GM18507 (cell line): ENCODE data around the gene BBOX1.

Source experiments
- DNase-seq: peaks from one replicate; pipeline ENCODE4 v3.0.0; 2011; ENCODE audit warnings: low read depth; ENCODE audit not compliant: insufficient read length; ENCODE audit errors: extremely low spot score
- FAIRE-seq: peaks from 2 replicates; lab custom pipeline; 2011; peaks lifted over from hg19 to GRCh38; lab: Jason Lieb, UNC

BBOX1 gene

DNA sequence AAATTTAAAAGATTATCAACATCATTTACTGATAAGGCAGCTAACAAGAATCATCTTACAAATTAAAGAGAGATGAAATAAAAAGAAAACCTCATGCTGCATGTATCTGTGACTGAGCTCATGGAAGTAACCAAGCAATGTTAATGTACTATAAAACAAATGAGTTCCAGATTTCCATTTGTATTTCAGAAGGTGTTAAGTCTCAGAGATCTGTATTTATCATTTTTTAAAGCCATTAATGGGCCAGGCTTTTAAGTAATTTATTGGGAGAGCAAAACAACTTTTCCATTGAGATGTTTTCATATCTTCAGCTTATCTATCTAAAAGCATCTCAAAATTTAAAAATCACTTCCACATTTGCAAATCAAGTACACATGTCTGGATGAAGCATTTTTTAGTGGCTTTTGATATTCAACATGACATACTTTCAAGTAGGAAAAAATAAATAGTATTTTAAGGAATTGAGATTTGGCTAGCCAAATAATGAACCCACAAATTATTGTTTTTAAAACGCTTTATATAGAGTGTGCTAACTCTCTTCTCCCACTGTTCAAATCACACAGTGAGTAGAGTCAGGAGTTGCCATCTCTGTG lies 17.9 kb upstream of the BBOX1 start:
- FAIRE-seq (no peak), DNase-seq (no peak)

DNA sequence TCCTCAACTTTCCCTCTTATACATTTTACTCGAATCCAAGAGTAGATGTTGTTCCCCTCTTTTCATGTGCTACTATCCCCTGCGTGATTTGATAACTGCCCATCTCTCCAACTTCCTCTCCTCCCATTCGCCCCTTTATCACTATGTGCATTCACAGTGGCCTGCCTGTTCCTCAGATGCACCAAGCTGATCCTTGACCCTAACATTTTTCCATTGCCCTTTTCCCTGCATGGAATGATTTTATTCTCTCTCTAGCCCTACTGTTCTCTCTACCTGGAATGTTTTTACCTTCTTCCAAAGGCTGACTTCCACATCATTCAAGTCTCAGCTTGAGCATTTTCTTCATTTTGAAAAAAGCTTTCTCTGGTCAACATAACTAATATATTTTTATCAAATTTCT lies 15.8 kb upstream of the BBOX1 start:
- DNase-seq = no peak
- FAIRE-seq = no peak

DNA sequence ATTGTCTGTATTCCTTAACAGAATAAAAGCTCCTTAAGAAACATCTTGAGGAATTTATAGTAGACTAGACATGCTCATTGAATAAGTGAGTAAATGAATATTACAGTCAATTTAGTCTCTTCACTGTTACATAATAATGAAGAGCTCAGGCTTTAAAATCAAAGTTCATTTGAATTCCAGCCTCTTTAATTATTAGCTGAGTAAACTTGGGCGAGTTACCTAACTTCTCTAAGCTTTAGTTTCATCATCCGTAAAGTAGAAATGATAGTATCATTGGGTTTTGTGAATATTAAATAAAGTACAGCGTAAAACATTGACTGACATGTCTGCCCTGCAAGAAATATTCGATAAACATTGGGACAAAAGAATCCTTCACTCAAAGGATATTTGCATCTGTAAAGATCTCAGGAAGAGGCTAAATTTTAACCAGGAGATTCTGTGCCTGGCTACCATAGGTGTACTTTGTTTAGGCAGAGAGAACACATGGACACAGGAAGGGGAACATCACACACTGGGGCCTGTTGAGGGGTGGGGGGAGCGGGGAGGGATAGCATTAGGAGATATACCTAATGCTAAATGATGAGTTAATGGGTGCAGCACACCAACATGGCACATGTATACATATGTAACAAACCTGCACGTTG lies 15.2 kb upstream of the BBOX1 start:
- FAIRE-seq = no peak
- no peak for DNase-seq

DNA sequence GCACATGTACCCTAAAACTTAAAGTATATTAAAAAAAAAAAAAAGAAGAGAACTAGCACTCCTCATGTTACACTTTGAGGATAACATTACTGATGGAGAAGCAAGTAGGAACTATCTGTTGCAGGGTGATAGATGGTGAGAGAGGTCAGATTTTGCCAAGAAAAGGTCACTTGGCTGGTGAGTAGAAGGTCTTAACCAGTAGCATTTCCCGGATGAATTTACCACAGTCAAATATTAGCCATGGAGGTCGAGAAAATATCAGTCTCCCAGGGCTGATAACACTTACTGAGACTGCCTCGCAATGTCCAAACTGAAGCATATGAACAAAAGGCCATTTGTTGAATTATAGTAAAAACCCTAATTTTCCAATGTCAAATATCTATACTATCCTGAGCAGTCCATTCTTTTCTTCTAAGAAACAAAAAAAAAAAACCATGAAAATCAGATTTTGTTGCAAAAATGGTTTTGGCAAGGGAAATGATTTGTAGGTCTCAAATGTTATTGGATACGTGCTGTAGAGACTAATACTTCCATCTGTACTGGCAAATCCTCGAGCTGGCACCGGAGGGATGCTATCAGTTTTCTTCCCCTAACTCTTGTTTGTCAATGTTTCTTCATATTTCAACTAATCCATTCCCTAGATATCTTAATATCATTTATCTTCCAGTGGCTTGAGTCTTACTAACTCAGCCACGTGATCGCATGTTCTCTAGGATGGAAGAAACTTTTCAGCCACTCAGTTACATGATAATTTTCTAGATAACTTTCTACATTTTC lies 14.5 kb upstream of the BBOX1 start:
- FAIRE-seq = no peak
- no peak for DNase-seq

DNA sequence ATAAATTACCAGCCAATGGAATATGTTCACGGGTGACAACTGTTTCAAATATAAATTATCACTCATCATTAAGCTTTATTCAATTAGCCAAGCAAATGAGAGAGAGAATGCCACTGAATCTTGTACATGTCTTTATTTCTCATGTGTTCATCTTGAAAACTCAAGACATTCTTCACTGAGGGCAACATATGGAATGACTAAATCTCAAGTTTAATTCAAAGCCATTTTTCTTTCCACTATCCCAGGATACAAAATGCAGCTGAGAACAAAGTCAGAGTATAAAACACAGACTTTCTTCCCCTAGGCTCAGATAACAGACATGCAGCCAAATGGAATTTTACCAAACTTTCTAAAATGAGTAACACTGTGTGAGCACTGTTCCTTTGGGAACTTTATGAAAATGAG lies 12.1 kb upstream of the BBOX1 start:
- DNase-seq (no peak), FAIRE-seq (no peak)

DNA sequence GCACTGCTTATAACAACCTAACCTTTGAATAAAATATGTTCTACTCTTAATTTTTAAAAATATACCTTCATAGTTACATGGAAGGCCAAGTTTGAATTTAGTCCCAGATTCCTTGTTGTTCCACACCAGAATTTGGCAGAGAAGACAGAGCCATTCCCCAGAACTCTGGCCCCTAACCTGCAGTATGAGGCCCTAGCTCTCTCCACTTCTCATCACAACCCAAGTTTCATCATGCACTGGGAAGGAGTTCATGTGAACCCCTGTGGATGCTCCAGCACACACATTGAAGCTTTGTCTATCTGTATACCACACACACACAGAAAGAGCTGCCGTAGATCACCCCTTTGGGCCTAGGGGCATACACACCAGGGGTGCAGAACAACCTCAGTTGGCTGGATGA lies 10.6 kb upstream of the BBOX1 start:
- FAIRE-seq (no peak), DNase-seq (no peak)

DNA sequence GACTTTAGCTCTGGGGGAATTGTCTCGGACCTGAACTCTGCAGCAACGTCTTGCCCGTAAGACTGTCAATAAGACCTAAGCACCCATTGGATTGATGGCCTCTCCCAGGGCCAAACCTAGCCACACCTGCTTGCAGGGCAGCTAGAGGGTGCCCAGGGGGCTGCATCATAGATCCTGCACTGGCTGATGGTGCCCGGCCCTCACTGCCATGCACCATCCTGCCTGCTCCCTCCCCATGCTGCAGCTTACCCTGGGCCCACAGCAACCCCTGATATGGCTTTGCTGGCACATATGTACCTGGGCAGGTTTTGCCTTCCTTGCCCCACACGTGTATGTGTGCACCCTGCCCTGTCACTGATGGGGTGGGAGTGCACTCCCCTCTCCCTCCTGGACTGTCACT lies 8.9 kb upstream of the BBOX1 start:
- DNase-seq (no peak), FAIRE-seq (no peak)

DNA sequence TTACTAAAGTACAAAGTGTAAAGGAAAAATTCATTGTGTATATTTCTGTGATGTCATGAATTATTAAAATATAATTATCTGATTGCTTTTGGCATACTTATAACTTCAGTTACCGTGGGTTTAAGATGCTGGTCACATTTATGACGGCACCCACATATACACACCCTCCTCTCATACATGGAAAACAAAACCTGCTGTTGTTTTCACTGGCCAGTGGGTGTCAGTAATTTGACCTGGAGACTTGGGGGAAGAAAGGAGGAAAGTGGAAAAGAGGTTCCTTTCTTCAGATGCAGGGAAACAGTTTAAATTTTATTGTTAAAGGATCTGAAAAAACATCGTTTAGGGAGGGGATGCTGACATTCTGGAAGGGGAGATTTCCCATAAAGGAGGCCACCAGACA lies 742 bp upstream of the BBOX1 start:
- DNase-seq = no peak
- no peak for FAIRE-seq

DNA sequence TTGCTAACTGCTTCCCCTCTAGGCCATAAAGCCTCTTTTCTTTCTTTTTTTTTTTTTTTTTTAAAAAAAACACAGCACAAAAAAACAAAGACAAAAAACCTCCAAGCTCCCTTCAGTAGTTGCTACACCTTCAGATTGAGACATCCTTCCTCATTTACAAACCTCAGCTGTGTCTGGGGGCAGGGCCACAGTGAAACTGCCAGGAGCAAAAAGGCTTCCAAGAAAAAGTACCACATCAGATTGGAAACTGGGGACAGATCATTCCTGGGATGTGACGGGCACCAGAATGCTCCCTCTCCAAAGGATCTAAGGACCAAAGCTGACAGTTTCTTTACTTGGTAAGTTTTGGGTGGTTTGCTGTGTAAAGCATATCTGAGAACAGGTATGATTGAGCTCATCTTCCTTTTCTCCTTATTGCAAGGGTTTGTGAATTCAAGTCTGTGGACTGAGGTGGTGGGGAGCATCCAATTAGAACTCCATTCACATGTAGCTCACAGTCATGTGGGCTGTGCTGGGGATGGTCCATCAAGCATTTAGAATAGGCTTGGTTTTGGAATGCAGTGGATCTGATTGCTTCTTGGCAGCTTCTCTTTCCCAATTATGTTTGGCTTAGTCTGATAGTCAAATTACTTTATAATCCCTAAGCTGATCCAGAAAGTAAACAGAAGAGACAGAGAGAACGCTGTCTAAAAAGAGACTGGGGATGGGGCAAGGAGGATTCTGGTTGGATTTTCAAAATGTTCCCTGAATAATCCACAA lies 705 bp downstream of the BBOX1 start:
- FAIRE-seq (no peak), DNase-seq (no peak)

DNA sequence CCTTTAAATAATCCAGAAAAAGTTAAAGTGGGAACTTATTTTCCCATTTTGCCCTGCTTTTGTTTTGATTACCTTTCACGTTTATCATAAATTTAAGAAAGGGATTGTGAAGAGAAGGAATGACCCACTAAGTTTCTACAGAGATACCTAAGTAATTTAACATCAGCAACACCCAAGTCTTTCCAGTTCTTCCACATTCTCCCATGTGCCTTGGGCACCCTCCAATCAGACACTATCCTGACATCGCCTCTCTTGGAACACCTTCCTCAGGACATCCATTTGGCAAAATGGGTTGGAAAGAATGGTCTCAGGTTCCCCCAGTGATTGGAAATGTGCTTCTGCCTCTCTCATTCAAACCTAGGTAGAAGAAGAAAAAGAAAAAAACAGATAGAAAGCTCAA lies 6.3 kb downstream of the BBOX1 start:
- DNase-seq (no peak), FAIRE-seq (no peak)

DNA sequence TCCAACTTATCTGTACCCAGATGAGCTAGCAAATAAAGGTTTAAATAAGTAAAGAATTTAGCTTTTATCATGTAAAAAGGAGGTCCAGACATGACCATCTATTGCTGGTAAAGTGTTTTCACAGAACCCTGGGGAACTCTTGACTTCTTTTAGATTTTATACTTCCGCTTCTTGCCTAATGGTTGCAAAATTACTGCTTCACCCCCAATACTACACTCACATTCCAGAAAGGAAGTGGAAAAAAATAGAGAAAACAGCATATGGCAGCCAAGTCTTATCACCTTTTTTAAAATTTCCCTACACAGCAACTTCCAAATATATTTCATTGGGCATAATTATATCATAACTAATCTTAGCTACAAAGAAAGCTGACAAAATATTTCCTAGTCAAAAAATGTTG lies 12.1 kb downstream of the BBOX1 start:
- DNase-seq = no peak
- FAIRE-seq = no peak

DNA sequence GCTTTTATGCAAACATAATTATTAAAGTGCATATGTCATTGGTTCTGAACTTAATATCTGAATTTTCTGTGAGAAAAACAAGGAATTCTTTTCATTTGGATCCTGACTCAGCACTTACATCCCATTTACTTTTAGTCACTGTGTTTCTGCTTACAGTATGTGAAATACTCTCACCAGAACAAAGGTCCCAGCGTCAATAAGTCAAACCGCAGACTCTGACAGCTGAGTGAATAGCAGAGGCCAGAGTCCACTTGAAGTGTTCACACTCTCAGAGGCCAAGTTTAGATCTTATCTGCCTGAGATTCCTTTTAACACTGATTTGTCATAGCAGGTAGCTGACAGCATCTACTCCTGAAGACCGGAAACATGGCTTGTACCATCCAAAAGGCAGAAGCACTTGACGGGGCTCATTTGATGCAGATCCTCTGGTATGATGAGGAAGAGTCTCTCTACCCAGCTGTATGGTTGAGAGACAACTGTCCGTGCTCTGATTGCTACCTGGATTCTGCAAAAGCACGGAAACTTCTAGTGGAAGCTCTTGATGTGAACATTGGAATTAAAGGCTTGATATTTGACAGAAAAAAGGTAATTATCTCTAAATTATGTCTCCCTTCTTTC lies 14.6 kb downstream of the BBOX1 start:
- DNase-seq = no peak
- no peak for FAIRE-seq

DNA sequence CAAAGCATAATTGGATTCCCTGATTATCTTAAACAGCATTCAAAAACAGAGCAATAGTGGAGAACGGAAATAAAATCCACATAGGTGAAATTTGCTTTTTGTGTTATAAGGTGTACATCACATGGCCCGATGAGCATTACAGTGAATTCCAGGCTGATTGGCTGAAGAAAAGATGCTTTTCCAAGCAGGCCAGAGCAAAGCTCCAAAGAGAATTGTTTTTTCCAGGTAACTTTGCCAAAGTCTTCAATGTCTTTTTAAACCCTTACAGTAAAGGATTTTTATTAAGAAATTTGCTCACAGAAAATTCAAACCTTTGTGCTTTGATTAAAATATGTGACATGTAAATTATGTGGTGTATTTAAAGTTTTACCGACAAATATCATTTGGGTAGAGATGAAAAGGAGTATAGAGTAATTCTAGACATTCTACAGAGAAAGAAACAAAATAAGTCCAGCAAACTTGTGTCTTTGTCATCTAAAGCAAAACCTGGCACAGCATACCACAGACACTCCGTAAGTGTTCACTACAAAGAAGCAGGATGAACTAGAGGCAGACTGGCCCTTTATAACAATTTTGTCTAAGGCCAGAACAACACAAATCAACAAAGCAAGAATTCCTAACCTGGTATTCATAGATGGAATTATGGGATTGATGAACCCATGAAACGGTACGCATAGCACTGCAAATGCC lies 16.6 kb downstream of the BBOX1 start:
- FAIRE-seq (no peak), DNase-seq (no peak)

DNA sequence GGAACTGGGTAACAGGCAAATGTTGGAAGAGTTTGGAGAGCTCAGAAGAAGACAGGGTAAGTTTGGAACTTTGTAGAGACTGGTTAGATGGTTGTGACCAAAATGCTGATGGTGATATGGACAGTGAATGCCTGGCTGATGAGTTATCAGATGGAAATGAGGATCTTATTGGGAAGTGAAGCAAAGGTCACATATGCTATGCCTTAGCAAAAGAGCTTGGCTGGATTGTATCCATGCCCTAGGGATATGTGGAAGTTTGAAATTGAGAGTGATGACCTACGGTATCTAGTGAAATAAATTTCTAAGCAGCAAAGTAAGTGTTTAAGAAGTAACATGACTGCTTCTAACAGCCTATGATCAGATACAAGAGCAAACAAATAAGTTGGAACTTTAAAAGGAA lies 17.8 kb downstream of the BBOX1 start:
- FAIRE-seq (no peak), DNase-seq (no peak)

DNA sequence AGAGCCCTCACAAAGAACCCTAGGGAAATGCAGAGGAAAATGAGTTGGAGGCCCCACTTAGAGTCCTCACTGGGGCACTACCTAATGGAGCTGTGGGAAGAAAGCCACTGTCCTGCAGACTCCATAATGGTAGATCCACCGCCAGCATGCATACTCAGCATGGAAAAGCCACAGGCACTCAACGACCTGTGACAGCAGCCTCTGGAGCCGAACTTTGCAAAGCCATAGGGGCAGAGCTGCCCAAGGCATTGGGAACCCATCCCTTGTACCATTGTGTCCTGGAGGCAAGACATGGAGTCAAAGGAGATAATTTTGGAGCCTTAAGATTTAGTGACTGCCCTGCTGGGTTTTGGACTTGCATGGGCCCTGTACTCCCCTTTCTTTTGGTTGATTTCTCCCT lies 18.8 kb downstream of the BBOX1 start:
- FAIRE-seq = no peak

DNA sequence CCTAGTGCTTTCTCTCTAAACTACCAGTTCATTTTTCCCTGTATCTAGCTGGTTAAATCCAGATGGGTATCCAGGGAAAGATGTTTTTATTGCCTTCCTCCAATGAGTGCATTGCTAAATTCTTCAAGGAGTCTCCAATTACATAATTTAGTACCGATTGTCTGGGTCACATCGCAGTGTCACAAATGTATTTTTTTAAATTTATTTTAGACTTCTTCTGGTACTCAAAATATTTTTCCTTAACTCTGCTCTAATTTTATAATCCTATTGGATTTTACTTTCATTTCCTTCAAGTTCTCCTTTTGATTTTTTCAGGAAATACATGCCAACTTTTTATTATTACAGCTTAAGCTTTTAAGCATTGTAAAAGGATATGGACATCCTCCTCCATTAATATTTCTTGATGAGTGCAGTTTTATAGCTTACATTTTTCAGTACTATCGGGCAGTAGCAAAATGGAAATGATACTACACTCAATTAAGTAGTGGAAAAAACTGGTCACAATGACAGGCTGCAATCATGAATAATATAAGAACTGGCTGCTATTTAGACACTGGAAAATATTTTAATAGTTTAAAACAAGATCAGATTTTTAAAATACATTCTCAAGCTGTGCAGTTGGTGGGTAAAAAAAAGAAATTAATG lies 20.3 kb downstream of the BBOX1 start:
- FAIRE-seq = no peak
- DNase-seq = no peak

More for the DNA sequence above, 18.8 kb downstream of the BBOX1 start:
- no peak for DNase-seq

DNA sequence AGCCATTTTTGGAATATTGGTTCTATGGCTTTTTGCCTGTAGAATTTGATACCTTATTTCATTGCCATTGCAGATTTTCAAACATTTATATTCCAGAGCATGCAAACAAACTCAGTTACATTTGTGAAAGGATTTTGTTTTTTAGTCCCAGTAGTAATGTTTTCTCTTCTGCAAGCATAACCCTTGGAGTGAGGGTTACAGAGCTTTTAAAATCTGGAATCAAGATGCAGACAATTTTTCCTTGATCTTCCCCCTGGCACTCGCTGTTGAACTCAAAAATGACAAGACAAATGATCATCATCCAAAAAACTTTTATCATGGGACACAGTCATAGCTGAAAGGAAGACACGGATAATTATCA lies 20.8 kb downstream of the BBOX1 start:
- FAIRE-seq = no peak

DNA sequence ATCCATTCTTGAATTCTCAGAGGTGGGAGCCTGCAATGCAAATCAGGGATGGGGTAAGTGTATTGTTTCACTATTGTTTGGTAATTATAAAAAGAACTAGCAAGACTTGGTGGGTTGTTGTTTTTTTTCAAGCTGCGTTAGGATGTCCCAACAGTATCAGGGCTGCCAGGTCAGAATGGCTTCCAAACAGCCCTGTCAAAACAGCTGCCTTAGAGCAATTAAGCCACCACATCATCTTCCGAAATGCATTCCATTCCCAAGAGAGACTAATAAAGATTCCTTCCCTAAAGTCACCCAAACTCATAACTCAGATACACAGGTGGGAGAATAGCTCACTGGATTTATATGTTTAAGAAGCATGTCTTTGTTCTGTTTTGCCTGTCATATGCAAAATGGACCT lies 23.5 kb downstream of the BBOX1 start:
- FAIRE-seq = no peak
- DNase-seq = no peak

More for the DNA sequence above, 20.8 kb downstream of the BBOX1 start:
- DNase-seq = no peak

DNA sequence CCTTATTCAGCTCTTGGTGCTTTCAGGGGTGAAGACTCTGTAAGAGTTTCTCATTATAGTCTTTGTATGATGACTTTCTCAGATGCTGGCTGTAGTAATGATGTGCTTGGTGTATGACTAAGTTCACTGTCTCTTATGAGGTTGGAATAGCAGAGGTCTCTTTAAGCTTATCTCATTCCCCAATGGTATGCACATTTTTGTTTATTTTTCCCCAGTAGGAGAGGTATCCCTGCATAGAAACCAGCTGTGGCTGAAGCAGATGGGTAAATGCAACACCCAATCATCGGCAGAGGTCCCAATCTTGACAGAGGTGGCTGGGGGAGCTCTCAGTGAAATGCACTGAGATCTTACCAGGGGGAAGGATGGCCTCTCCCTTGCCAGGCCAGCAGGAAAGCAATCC lies 34.6 kb downstream of the BBOX1 start:
- DNase-seq (no peak), FAIRE-seq (no peak)
